ENCODE measurements around the gene SMARCE1. TPM values are rescaled to one million over a fixed set of nuclear protein-coding genes. Genes with fewer than 3 reads are reported as not detected.

SMARCE1 gene
- total RNA-seq, 1 donor from 2014 or later: 49.2 TPM

DNA sequence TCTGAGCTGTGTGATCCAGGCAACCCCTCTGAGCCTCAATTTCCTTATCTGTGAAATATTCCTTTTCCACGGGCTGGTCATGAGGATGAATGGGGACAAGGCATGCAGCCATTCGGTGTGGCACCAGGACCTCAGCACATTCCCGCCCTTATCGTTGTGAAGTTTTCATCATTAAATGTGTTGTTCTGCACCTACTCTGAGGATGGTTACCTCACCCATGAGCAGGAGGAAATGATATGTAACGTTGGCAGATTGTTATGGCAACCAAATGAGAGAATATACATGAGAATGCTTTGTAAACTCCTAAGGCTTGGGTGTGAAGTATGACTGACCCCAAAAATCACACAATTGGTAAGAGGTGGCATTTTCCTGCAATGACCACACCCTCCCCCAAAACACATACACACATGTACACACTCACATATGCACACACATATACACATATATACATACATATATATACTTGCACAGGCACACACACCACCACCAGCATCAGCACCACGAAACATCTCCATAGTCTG, 39.5 kb downstream of the SMARCE1 start:
- Histone ChIP-seq H3K27me3 (ENCODE audit: control insufficient read depth, insufficient read depth, low read length) (no peaks in the 10 kb centered on the region), H3K36me3 (ENCODE audit: control insufficient read depth, insufficient read depth, low read length) (no peaks in the 10 kb centered on the region), H3K4me3 (ENCODE audit: low read depth, low read length) (no peak overlapping the region)
- DNase-seq (ENCODE audit: low read depth) (no peak), FAIRE-seq (no peak)
- TF ChIP-seq, protein P1, sequence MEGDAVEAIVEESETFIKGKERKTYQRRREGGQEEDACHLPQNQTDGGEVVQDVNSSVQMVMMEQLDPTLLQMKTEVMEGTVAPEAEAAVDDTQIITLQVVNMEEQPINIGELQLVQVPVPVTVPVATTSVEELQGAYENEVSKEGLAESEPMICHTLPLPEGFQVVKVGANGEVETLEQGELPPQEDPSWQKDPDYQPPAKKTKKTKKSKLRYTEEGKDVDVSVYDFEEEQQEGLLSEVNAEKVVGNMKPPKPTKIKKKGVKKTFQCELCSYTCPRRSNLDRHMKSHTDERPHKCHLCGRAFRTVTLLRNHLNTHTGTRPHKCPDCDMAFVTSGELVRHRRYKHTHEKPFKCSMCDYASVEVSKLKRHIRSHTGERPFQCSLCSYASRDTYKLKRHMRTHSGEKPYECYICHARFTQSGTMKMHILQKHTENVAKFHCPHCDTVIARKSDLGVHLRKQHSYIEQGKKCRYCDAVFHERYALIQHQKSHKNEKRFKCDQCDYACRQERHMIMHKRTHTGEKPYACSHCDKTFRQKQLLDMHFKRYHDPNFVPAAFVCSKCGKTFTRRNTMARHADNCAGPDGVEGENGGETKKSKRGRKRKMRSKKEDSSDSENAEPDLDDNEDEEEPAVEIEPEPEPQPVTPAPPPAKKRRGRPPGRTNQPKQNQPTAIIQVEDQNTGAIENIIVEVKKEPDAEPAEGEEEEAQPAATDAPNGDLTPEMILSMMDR (IDR thresholded peaks at IDR 0.05; ENCODE audit: insufficient read depth, low read length, severe bottlenecking): no peak

DNA sequence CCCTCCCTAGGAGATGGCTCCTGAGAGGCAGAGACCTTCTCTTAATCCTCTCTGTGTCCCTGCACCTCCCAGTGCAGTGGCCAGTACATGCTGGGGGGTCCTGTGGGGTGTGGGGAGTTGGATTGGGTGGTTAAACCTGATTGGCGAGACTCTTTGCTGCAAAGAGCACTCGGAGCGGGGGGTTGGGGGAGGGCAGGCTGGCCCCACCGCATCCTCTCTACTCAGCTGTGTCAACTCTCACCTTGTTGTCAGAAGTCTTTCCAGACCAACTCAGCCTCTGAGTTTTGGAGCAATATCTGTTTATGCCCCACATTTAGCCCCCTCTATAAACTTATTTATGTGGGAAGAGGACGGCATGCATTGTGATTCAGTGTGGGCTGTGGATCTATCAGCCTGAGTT, 40.0 kb downstream of the SMARCE1 start:
- FAIRE-seq (no peak), DNase-seq (ENCODE audit: low read depth) (no peak)
- TF ChIP-seq, protein P1 (IDR thresholded peaks at IDR 0.05; ENCODE audit: insufficient read depth, low read length, severe bottlenecking): no peak
- Histone ChIP-seq H3K27me3 (ENCODE audit: control insufficient read depth, insufficient read depth, low read length) (no peaks in the 10 kb centered on the region), H3K36me3 (ENCODE audit: control insufficient read depth, insufficient read depth, low read length) (no peaks in the 10 kb centered on the region), H3K4me3 (ENCODE audit: low read depth, low read length) (no peak overlapping the region)

- no peak for FAIRE-seq
- Histone ChIP-seq H3K27me3 (ENCODE audit: control insufficient read depth, insufficient read depth, low read length) (no peaks in the 10 kb centered on the region), H3K36me3 (ENCODE audit: control insufficient read depth, insufficient read depth, low read length) (no peaks in the 10 kb centered on the region), H3K4me3 (ENCODE audit: low read depth, low read length) (no peak overlapping the region)
- TF ChIP-seq, protein P1 (IDR thresholded peaks at IDR 0.05; ENCODE audit: insufficient read depth, low read length, severe bottlenecking): no peak
- no peak for DNase-seq (ENCODE audit: low read depth)
Measured at GRCh38 chr17:40606548-40607353, 40.9 kb downstream of the SMARCE1 start.

DNA sequence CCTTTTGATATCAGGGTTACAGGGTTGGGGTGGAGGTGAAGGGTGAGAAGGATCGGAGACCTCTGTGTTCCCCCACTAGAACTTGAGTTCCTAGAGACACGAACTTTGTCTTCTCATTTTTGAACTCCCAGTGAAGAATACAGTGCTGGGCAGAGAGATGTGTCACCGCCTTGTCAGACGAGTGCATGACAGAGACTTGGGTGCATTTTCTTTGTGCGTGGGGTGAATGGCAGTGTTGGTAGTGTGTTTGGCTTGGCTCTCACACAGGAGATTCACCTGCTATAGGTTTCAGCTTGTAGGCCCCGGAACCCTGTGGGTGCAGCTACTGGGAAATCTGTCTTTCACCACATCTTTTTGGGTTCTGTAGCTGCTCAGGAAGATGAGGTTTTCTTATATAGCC, 42.3 kb downstream of the SMARCE1 start:
- no peak overlapping the region for H3K4me3 ChIP-seq (ENCODE audit: low read depth, low read length)
- H3K36me3 ChIP-seq (ENCODE audit: control insufficient read depth, insufficient read depth, low read length): no peaks in the 10 kb centered on the region
- FAIRE-seq (no peak), DNase-seq (ENCODE audit: low read depth) (no peak)
- TF ChIP-seq, protein P1 (IDR thresholded peaks at IDR 0.05; ENCODE audit: insufficient read depth, low read length, severe bottlenecking): no peak
- no peaks in the 10 kb centered on the region for H3K27me3 ChIP-seq (ENCODE audit: control insufficient read depth, insufficient read depth, low read length)

GRCh38 chr17:40604327-40605080, 43.1 kb downstream of the SMARCE1 start:
- no peaks in the 10 kb centered on the region for H3K36me3 ChIP-seq (ENCODE audit: control insufficient read depth, insufficient read depth, low read length)
- TF ChIP-seq, protein P1 (IDR thresholded peaks at IDR 0.05; ENCODE audit: insufficient read depth, low read length, severe bottlenecking): no peak
- FAIRE-seq (no peak), DNase-seq (ENCODE audit: low read depth) (no peak)
- H3K27me3 ChIP-seq (ENCODE audit: control insufficient read depth, insufficient read depth, low read length): no peaks in the 10 kb centered on the region
- no peak overlapping the region for H3K4me3 ChIP-seq (ENCODE audit: low read depth, low read length)

Measured in bronchial epithelial cell (primary cell).